Activated B cell treated with CpG ODN at 0.5 μM for 24 hours (primary cell): ENCODE data around the gene EML6. TPM values are rescaled to one million over a fixed set of nuclear protein-coding genes. Genes with fewer than 3 reads are reported as not detected.

ENCODE experiments used
- ATAC-seq: fragments of 200-7000 bp; cut with Tn5 transposase; one replicate; pipeline ENCODE4 v1.10.0; 2021; ENCODE audit warnings: low read depth, mild to moderate bottlenecking, moderate library complexity
- CTCF ChIA-PET: fragments of 350-600 bp; sonication (Branson Sonifier 250); formaldehyde crosslinking; loops from one replicate; lab custom pipeline; 2021; ENCODE audit warnings: antibody characterized with exemption; lab: Charles Lee
- POLR2A ChIA-PET: fragments of 350-600 bp; sonication (Branson Sonifier 250); formaldehyde crosslinking; loops from one replicate; lab custom pipeline; 2021; ENCODE audit warnings: antibody characterized with exemption; lab: Charles Lee
- DNase-seq: peaks from one replicate; pipeline ENCODE4 v3.0.0; 2022
- H3K27ac Mint-ChIP-seq: one replicate; pipeline ENCODE4 v1.8.0; 2020; ENCODE audit warnings: mixed read lengths
- H3K27me3 Mint-ChIP-seq: one replicate; pipeline ENCODE4 v1.8.0; 2021; ENCODE audit warnings: mixed read lengths
- H3K36me3 Mint-ChIP-seq: one replicate; pipeline ENCODE4 v1.8.0; 2021; ENCODE audit warnings: low read depth, mixed read lengths
- H3K4me1 Mint-ChIP-seq: one replicate; pipeline ENCODE4 v1.8.0; 2021; ENCODE audit warnings: mixed read lengths
- H3K4me3 Mint-ChIP-seq: one replicate; pipeline ENCODE4 v1.8.0; 2020; ENCODE audit warnings: mild to moderate bottlenecking, mixed read lengths
- H3K9me3 Mint-ChIP-seq: one replicate; pipeline ENCODE4 v1.8.0; 2020; ENCODE audit warnings: mixed read lengths
- CTCF ChIP-seq: fragments of 200-600 bp; IDR thresholded peaks from one replicate; pipeline ENCODE4 v1.8.0; 2022; ENCODE audit warnings: antibody characterized with exemption, mild to moderate bottlenecking
- intact Hi-C: fragments of 100-400 bp; cut with micrococcal nuclease; formaldehyde crosslinking; loops from one replicate; pipeline ENCODE4 v1.15.1; 2024
- total RNA-seq: library from RNA; stranded (reverse); gene quantifications from 2 replicates; pipeline ENCODE4 v1.2.3, GENCODE V29; 2022

The EML6 gene
- total RNA-seq, 1 donor from 2014 or later = 31.5 TPM

DNA sequence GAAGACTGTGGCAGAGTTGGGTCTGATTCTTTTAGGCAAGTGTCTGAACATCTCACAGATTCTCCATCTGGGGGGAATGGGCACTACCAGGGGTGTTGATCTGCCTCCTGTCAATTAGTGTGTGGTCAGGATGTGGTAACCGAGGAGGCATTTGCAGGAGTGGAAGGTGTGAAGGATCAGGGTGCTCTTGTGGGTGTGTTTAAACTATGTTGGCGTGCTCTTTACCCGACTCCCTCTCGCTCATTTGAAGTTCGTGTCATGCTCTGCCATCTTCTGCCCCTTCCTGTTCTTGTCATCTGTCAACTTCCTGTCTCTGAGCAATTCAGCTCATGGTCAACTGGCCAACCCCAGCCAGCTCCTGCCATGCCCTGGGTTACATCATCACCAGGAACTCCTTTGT lies 218.9 kb downstream of the EML6 start:
- H3K4me1 Mint-ChIP-seq = no peaks in the 10 kb centered on the region
- no peak for DNase-seq
- H3K27ac Mint-ChIP-seq = no peak overlapping the region
- TF ChIP-seq CTCF = no peak
- ChIA-PET CTCF (no interaction called here), POLR2A (no interaction called here)
- H3K9me3 Mint-ChIP-seq = peaks cover 2% of the 10 kb centered on the region
- intact Hi-C loops = no loop called here
- H3K36me3 Mint-ChIP-seq = peaks cover 8% of the 10 kb centered on the region
- no peak overlapping the region for H3K4me3 Mint-ChIP-seq
- no peaks in the 10 kb centered on the region for H3K27me3 Mint-ChIP-seq
- ATAC-seq = no peak

DNA sequence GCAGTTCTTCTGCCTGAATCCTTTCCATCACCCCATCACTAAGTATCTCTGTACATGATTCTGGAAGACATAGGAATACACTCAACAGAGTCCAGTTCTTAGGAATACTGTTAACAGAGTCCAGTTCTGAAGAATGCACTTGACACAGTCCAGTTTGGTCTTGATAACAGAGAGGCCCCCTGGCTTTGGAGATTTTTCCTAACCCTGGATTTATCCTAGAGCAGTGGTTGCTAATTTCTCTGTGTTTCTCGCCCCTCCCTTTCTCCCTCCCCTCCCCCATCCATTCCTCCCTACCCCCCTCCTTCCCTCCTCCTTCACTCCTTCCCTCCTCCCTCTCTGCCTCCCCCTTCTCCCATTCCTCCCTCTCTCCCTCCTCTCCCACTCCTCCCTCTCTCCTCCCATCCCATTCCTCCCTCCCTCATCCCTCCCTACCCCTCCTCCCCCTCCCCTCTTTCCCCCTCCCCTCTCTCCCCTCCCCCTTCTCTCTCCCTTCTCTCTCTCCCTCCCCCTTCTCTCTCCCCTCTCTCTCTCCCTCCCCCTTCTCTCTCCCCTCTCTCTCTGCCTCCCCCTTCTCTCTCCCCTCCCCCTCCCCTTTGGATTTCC lies 221.4 kb downstream of the EML6 start:
- no peak overlapping the region for H3K27ac Mint-ChIP-seq

GRCh38 chr2:54945391-54946219 lies 222.1 kb downstream of the EML6 start:
- intact Hi-C loops = no loop called here
- H3K4me3 Mint-ChIP-seq = no peak overlapping the region
- DNase-seq = no peak
- H3K9me3 Mint-ChIP-seq = no peaks in the 10 kb centered on the region
- TF ChIP-seq CTCF = no peak
- POLR2A ChIA-PET = no interaction called here
- CTCF ChIA-PET = no interaction called here
- ATAC-seq = no peak
- H3K27ac Mint-ChIP-seq = no peak overlapping the region
- H3K27me3 Mint-ChIP-seq = no peaks in the 10 kb centered on the region
- H3K4me1 Mint-ChIP-seq = no peaks in the 10 kb centered on the region
- peaks cover 10% of the 10 kb centered on the region for H3K36me3 Mint-ChIP-seq

More for the DNA sequence above, 221.4 kb downstream of the EML6 start:
- DNase-seq = no peak
- Mint-ChIP-seq H3K4me3 (no peak overlapping the region), H3K9me3 (no peaks in the 10 kb centered on the region), H3K4me1 (no peaks in the 10 kb centered on the region), H3K36me3 (peaks cover 8% of the 10 kb centered on the region), H3K27me3 (no peaks in the 10 kb centered on the region)
- intact Hi-C loops = no loop called here
- ChIA-PET POLR2A (no interaction called here), CTCF (no interaction called here)
- no peak for ATAC-seq
- no peak for TF ChIP-seq CTCF

- CTCF ChIA-PET = no interaction called here
- POLR2A ChIA-PET = no interaction called here
- Mint-ChIP-seq H3K36me3 (peaks cover 11% of the 10 kb centered on the region), H3K9me3 (no peaks in the 10 kb centered on the region), H3K27ac (no peak overlapping the region), H3K4me1 (no peaks in the 10 kb centered on the region), H3K27me3 (no peaks in the 10 kb centered on the region), H3K4me3 (no peak overlapping the region)
- no peak for TF ChIP-seq CTCF
- no peak for DNase-seq
- ATAC-seq = no peak
- intact Hi-C loops = no loop called here
These were observed 222.9 kb downstream of the EML6 start for GRCh38 chr2:54946220-54946805.

- no peak for TF ChIP-seq CTCF
- Mint-ChIP-seq H3K27me3 (no peaks in the 10 kb centered on the region), H3K27ac (no peak overlapping the region), H3K9me3 (no peaks in the 10 kb centered on the region), H3K4me3 (no peak overlapping the region), H3K4me1 (no peaks in the 10 kb centered on the region), H3K36me3 (peaks cover 14% of the 10 kb centered on the region)
- POLR2A ChIA-PET = no interaction called here
- CTCF ChIA-PET = no interaction called here
- DNase-seq (no peak), ATAC-seq (no peak)
- intact Hi-C loops = no loop called here
These were observed 223.7 kb downstream of the EML6 start for GRCh38 chr2:54947136-54947535.
